H1 (cell line): ENCODE data around the gene SHROOM4. TPM values are rescaled to one million over a fixed set of nuclear protein-coding genes. Genes with fewer than 3 reads are reported as not detected.
A peak's percentile ranks its signal among the peaks of the same experiment; 100 is the strongest.

ENCODE experiments used
- CTCF ChIA-PET: fragments of 300-600 bp; sonication (Branson Sonifier 250); formaldehyde crosslinking; loops from one replicate; lab custom pipeline; 2021; ENCODE audit not compliant: partially characterized antibody; lab: Charles Lee
- POLR2A ChIA-PET: fragments of 300-600 bp; sonication (Branson Sonifier 250); formaldehyde crosslinking; loops from one replicate; lab custom pipeline; 2021; ENCODE audit warnings: inconsistent platforms; ENCODE audit not compliant: partially characterized antibody; lab: Charles Lee
- DNase-seq, 2 experiments: peaks; one replicate each; pipeline versions ENCODE4 v3.0.0 to v3.0.0-alpha.2; 2010 to 2022; ENCODE audit warnings: low spot score in 2 of 2, low read depth in 1 of 2, mixed read lengths in 1 of 2
- FAIRE-seq: peaks from 2 replicates; lab custom pipeline; 2011; peaks lifted over from hg19 to GRCh38; lab: Jason Lieb, UNC
- H2AFZ ChIP-seq: 2 replicates; pipeline ENCODE4 v1.8.1; 2012; ENCODE audit warnings: low read length, inconsistent platforms
- H2AK5ac ChIP-seq: 2 replicates; pipeline ENCODE4 v1.6.1; 2013; ENCODE audit warnings: low read depth, low read length
- H2BK120ac ChIP-seq: replicated peaks from 2 replicates; pipeline ENCODE3; 2013; ENCODE audit warnings: low read depth, low read length, inconsistent platforms
- H2BK12ac ChIP-seq: 2 replicates; pipeline ENCODE4 v1.6.1; 2013; ENCODE audit warnings: low read depth, low read length
- H2BK15ac ChIP-seq: 2 replicates; pipeline ENCODE4 v1.6.1; 2013; ENCODE audit warnings: low read length
- H2BK20ac ChIP-seq: 2 replicates; pipeline ENCODE4 v1.6.1; 2013; ENCODE audit warnings: low read length
- H2BK5ac ChIP-seq: 2 replicates; pipeline ENCODE4 v1.6.1; 2013; ENCODE audit warnings: low read depth, low read length
- H3K14ac ChIP-seq: 2 replicates; pipeline ENCODE4 v1.6.1; 2013; ENCODE audit warnings: inconsistent platforms; ENCODE audit not compliant: insufficient read length
- H3K18ac ChIP-seq: 2 replicates; pipeline ENCODE4 v1.6.1; 2013; ENCODE audit warnings: low read length; ENCODE audit errors: extremely low read depth
- H3K23ac ChIP-seq: 2 replicates; pipeline ENCODE4 v1.6.1; 2013; ENCODE audit warnings: inconsistent platforms; ENCODE audit not compliant: insufficient read length
- H3K23me2 ChIP-seq: 2 replicates; pipeline ENCODE4 v1.6.1; 2013; ENCODE audit warnings: low read depth, low read length
- H3K27ac ChIP-seq: 2 replicates; pipeline ENCODE4 v1.6.1; 2011; ENCODE audit warnings: low read depth, low read length, inconsistent platforms
- H3K27me3 ChIP-seq, 4 experiments: replicated peaks in 1 of 4; 1 replicate in 1 of 4; 2 replicates in 3 of 4; pipeline versions ENCODE4 v1.6.1 to v1.8.1; 2011 to 2013; ENCODE audit warnings: low read length in 3 of 4, mild to moderate bottlenecking in 3 of 4, inconsistent platforms in 2 of 4, mixed read lengths in 2 of 4, moderate library complexity in 1 of 4; ENCODE audit not compliant: control insufficient read depth in 3 of 4, insufficient read depth in 3 of 4; ENCODE audit errors: extremely low read depth in 1 of 4
- H3K36me3 ChIP-seq, 4 experiments: 2 replicates each; pipeline versions ENCODE4 v1.6.1 to v1.8.1; 2011 to 2013; ENCODE audit warnings: mild to moderate bottlenecking in 4 of 4, low read length in 3 of 4, moderate library complexity in 2 of 4, control low read depth in 1 of 4, inconsistent platforms in 1 of 4; ENCODE audit not compliant: insufficient read depth in 4 of 4, control insufficient read depth in 2 of 4
- H3K4ac ChIP-seq: replicated peaks from 2 replicates; pipeline ENCODE3; 2013; ENCODE audit warnings: low read length, low read depth, mixed read lengths, inconsistent platforms; ENCODE audit not compliant: insufficient read length
- H3K4me1 ChIP-seq, 4 experiments: replicated peaks in 1 of 4; 1 replicate in 1 of 4; 2 replicates in 3 of 4; pipeline versions ENCODE4 v1.6.1 to v1.8.1; 2011 to 2013; ENCODE audit warnings: low read length in 3 of 4, inconsistent platforms in 2 of 4, mixed read lengths in 1 of 4; ENCODE audit not compliant: insufficient read depth in 4 of 4, control insufficient read depth in 3 of 4
- H3K4me2 ChIP-seq, 2 experiments: 2 replicates each; pipeline versions ENCODE4 v1.6.1 to v1.8.1; 2011 to 2013; ENCODE audit warnings: low read depth in 2 of 2, low read length in 2 of 2, control low read depth in 1 of 2, inconsistent platforms in 1 of 2, mild to moderate bottlenecking in 1 of 2; ENCODE audit not compliant: insufficient read depth in 1 of 2
- H3K4me3 ChIP-seq, 4 experiments: fragments of 200-600, 300-600 bp in 1 of 4; sonication (generic), shearing (Covaris generic), sonication (Bioruptor Twin) in 1 of 4; 2 replicates each; pipeline versions ENCODE4 v1.5.1 to v1.8.1; 2011 to 2016; ENCODE audit warnings: low read length in 4 of 4, low read depth in 3 of 4, control low read depth in 2 of 4, inconsistent platforms in 2 of 4, mild to moderate bottlenecking in 2 of 4, mixed read lengths in 1 of 4, moderate library complexity in 1 of 4; ENCODE audit not compliant: insufficient read depth in 2 of 4; ENCODE audit errors: extremely low read depth in 1 of 4
- H3K56ac ChIP-seq: replicated peaks from 2 replicates; pipeline ENCODE3; 2013; ENCODE audit warnings: low read depth, mild to moderate bottlenecking, mixed read lengths, low read length, inconsistent platforms; ENCODE audit not compliant: insufficient read length
- H3K79me1 ChIP-seq: 2 replicates; pipeline ENCODE4 v1.6.1; 2013; ENCODE audit warnings: low read depth, low read length, control low read depth
- H3K79me2 ChIP-seq, 2 experiments: 2 replicates each; pipeline versions ENCODE4 v1.6.1 to v1.8.1; 2012 to 2013; ENCODE audit warnings: low read length in 2 of 2, mild to moderate bottlenecking in 2 of 2, inconsistent platforms in 1 of 2; ENCODE audit not compliant: insufficient read depth in 2 of 2, control insufficient read depth in 1 of 2
- H3K9ac ChIP-seq, 4 experiments: replicated peaks in 1 of 4; 1 replicate in 1 of 4; 2 replicates in 3 of 4; pipeline versions ENCODE4 v1.6.1 to v1.8.1; 2011 to 2013; ENCODE audit warnings: low read depth in 3 of 4, low read length in 3 of 4, control low read depth in 2 of 4, mild to moderate bottlenecking in 2 of 4, moderate library complexity in 2 of 4, inconsistent platforms in 1 of 4; ENCODE audit errors: extremely low read depth in 1 of 4
- H3K9me3 ChIP-seq, 2 experiments: 2 replicates each; pipeline versions ENCODE4 v1.6.1 to v1.8.1; 2012 to 2013; ENCODE audit warnings: mild to moderate bottlenecking in 2 of 2, moderate library complexity in 2 of 2, control low read depth in 1 of 2, inconsistent platforms in 1 of 2, low read depth in 1 of 2, low read length in 1 of 2, mixed read lengths in 1 of 2; ENCODE audit not compliant: insufficient read depth in 2 of 2
- H4K20me1 ChIP-seq, 2 experiments: replicated peaks in 1 of 2; 2 replicates each; pipeline versions ENCODE3 to v1.8.1; 2011 to 2013; ENCODE audit warnings: inconsistent platforms in 2 of 2, low read length in 2 of 2, mild to moderate bottlenecking in 1 of 2; ENCODE audit not compliant: insufficient read depth in 2 of 2, control insufficient read depth in 1 of 2
- H4K5ac ChIP-seq: 2 replicates; pipeline ENCODE4 v1.6.1; 2013; ENCODE audit warnings: low read length, low read depth, mixed read lengths, inconsistent platforms; ENCODE audit not compliant: insufficient read length
- H4K8ac ChIP-seq: 2 replicates; pipeline ENCODE4 v1.8.0; 2013; ENCODE audit warnings: mild to moderate bottlenecking, moderate library complexity, low read length, inconsistent platforms; ENCODE audit not compliant: insufficient read depth; ENCODE audit errors: extremely low read depth
- H4K91ac ChIP-seq: replicated peaks from 2 replicates; pipeline ENCODE3; 2013; ENCODE audit warnings: low read length, mixed read lengths, inconsistent platforms; ENCODE audit not compliant: insufficient read length
- ASH2L ChIP-seq: fragments of 200-600, 300-600 bp; sonication (generic); IDR thresholded peaks from one replicate; pipeline ENCODE4 v1.7.1; 2017; ENCODE audit warnings: low read length
- BACH1 ChIP-seq: IDR thresholded peaks from 2 replicates; pipeline ENCODE4 v1.6.1; 2012; ENCODE audit warnings: low read length, improper control_type of control experiment
- CREB1 ChIP-seq: IDR thresholded peaks from 2 replicates; pipeline ENCODE4 v1.6.1; 2012; ENCODE audit warnings: inconsistent platforms
- CTBP2 ChIP-seq: IDR thresholded peaks from 2 replicates; pipeline ENCODE4 v1.7.0; 2011; ENCODE audit warnings: borderline replicate concordance, mild to moderate bottlenecking, moderate library complexity, mixed read lengths, low read length; ENCODE audit not compliant: insufficient read depth, insufficient read length
- E2F6 ChIP-seq: IDR thresholded peaks from 2 replicates; pipeline ENCODE4 v1.6.1; 2012; ENCODE audit warnings: inconsistent platforms
- GTF2F1 ChIP-seq: IDR thresholded peaks from 2 replicates; pipeline ENCODE4 v1.6.1; 2012; ENCODE audit warnings: low read depth, low read length, improper control_type of control experiment, borderline replicate concordance
- KDM1A ChIP-seq: fragments of 200-600, 300-600 bp; sonication (generic); IDR thresholded peaks from 2 replicates; pipeline ENCODE4 v1.7.1; 2016; ENCODE audit warnings: mild to moderate bottlenecking, low read length, borderline replicate concordance
- MAFK ChIP-seq: IDR thresholded peaks from 2 replicates; pipeline ENCODE4 v1.6.1; 2012; ENCODE audit warnings: low read depth, mild to moderate bottlenecking, improper control_type of control experiment, low read length
- RAD21 ChIP-seq, 2 experiments: IDR thresholded peaks in 1 of 2; conservative IDR thresholded peaks in 1 of 2; 2 replicates each; pipeline ENCODE4 v1.6.1; 2011; ENCODE audit warnings: low read depth in 2 of 2, low read length in 2 of 2, improper control_type of control experiment in 1 of 2, inconsistent platforms in 1 of 2, mild to moderate bottlenecking in 1 of 2, moderate library complexity in 1 of 2
- SIX5 ChIP-seq: IDR thresholded peaks from 2 replicates; pipeline ENCODE4 v1.6.1; 2011; ENCODE audit warnings: mild to moderate bottlenecking, low read depth, low read length
- SP1 ChIP-seq: IDR thresholded peaks from 2 replicates; pipeline ENCODE4 v1.6.1; 2011; ENCODE audit warnings: low read depth, low read length
- SP4 ChIP-seq: IDR thresholded peaks from 2 replicates; pipeline ENCODE4 v1.6.1; 2012; ENCODE audit warnings: low read length, inconsistent platforms
- SUZ12 ChIP-seq: fragments of 200-600 bp; sonication (generic); IDR thresholded peaks from 2 replicates; pipeline ENCODE4 v1.6.1; 2012; ENCODE audit warnings: mild to moderate bottlenecking, inconsistent platforms, low read length, moderate library complexity, mixed read lengths
- TAF7 ChIP-seq: optimal IDR thresholded peaks from 2 replicates; pipeline ENCODE3; 2011; ENCODE audit warnings: low read depth, mild to moderate bottlenecking, inconsistent platforms, low read length, moderate library complexity, borderline replicate concordance
- ZNF274 ChIP-seq: IDR thresholded peaks from 2 replicates; pipeline ENCODE4 v1.7.0; 2012; ENCODE audit warnings: low read length, borderline replicate concordance; ENCODE audit errors: extremely low read depth
- WGBS, 2 experiments: shearing (Covaris generic) in 1 of 2; methylation state at CpG; one replicate each; pipeline versions ENCODE4 v1.1.6 to v1.1.7; 2013 to 2015; ENCODE audit warnings: low lambda C conversion rate in 2 of 2, mixed read lengths in 2 of 2, inconsistent platforms in 1 of 2, low coverage in 1 of 2, missing lambda C conversion rate in 1 of 2; ENCODE audit not compliant: insufficient replicate concordance in 2 of 2, insufficient coverage in 1 of 2, insufficient read length in 1 of 2; ENCODE audit errors: extremely low coverage in 1 of 2, missing lambda C conversion rate in 1 of 2; 5-methylcytosine and 5-hydroxymethylcytosine counted together
- polyA plus RNA-seq, 7 experiments: library from polyadenylated mRNA; depleted of rRNA in 3 of 7; stranded (reverse) in 5 of 7; unstranded in 2 of 7; fragments of >200 nt in 5 of 7; fragments of 200-250 nt in 2 of 7; gene quantifications; 1 replicate in 5 of 7; 2 replicates in 1 of 7; 4 replicates in 1 of 7; pipeline versions ENCODE4 v1.2.1 to v1.2.3, GENCODE V29; 2011 to 2013; ENCODE audit warnings: missing spikeins in 2 of 7, mixed read lengths in 2 of 7
- total RNA-seq: library from RNA; stranded (reverse); fragmentation: NEBNext Ultra II Directional; extraction: Animal tissue kit (Norgen Biotek cat#: 25700); gene quantifications from 2 replicates; pipeline ENCODE4 v1.2.1, GENCODE V29; 2021

The SHROOM4 gene
- total and polyA plus RNA-seq, 2 of the 8 experiments (the other 6 are each of a cell fraction or from before 2014, with no cell fraction given) = 1.6 to 5.6 TPM

- H4K8ac ChIP-seq = no peak overlapping the region
- H3K4me3 ChIP-seq = no peak overlapping the region
- no peaks in the 10 kb centered on the region for H3K23me2 ChIP-seq
- H4K5ac ChIP-seq = no peak overlapping the region
- H3K79me1 ChIP-seq = no peaks in the 10 kb centered on the region
- no peak overlapping the region for H3K23ac ChIP-seq
- no peak overlapping the region for H3K27ac ChIP-seq
- H2BK15ac ChIP-seq = no peak overlapping the region
- no peaks in the 10 kb centered on the region for H3K27me3 ChIP-seq
- no peak overlapping the region for H2BK20ac ChIP-seq
- H4K91ac ChIP-seq = no peak overlapping the region
- H2BK120ac ChIP-seq = no peak overlapping the region
- no peaks in the 10 kb centered on the region for H3K36me3 ChIP-seq
- no peak overlapping the region for H3K56ac ChIP-seq
- no peak overlapping the region for H2AK5ac ChIP-seq
- H3K4ac ChIP-seq = no peak overlapping the region
- FAIRE-seq (peak; percentile 13), DNase-seq (no peak)
- no peaks in the 10 kb centered on the region for H3K9me3 ChIP-seq
- H2BK5ac ChIP-seq = no peak overlapping the region
- no peaks in the 10 kb centered on the region for H3K79me2 ChIP-seq
- no peaks in the 10 kb centered on the region for H3K4me1 ChIP-seq
- WGBS, 2 experiments = 60% methylated on average over 1 of the region's 1 CpG; no CpG with 5 or more reads in 1 of the 2 experiments
- ChIA-PET CTCF (interaction anchor here (0.9 kb wide), 1 partner anchor 98 kb away, joined by 3 read pairs; no protein-coding TSS in a partner anchor), POLR2A (no interaction called here)
- no peak overlapping the region for H3K4me2 ChIP-seq
- no peak overlapping the region for H3K18ac ChIP-seq
- no peak overlapping the region for H2AFZ ChIP-seq
- no peak overlapping the region for H2BK12ac ChIP-seq
- H3K9ac ChIP-seq = no peak overlapping the region
- H4K20me1 ChIP-seq = no peaks in the 10 kb centered on the region
- no peak overlapping the region for H3K14ac ChIP-seq
- no peak for TF ChIP-seq MAFK
- no peak for TF ChIP-seq ZNF274
- TF ChIP-seq TAF7 = no peak
- TF ChIP-seq SUZ12 = no peak
- TF ChIP-seq RAD21 (IDR thresholded peaks at IDR 0.05 in 1 of 2, conservative IDR thresholded peaks at IDR 0.05 in 1 of 2; ENCODE audit: low read depth in 2 of 2, low read length in 2 of 2) = no peak
- no peak for TF ChIP-seq BACH1
- no peak for TF ChIP-seq CTBP2
- TF ChIP-seq ASH2L = no peak
- no peak for TF ChIP-seq GTF2F1
- TF ChIP-seq SP1 = no peak
- no peak for TF ChIP-seq KDM1A
- no peak for TF ChIP-seq SP4
- no peak for TF ChIP-seq SIX5
- TF ChIP-seq CREB1 = no peak
- no peak for TF ChIP-seq E2F6
Measured at GRCh38 chrX:50768801-50769200, 45.2 kb downstream of the SHROOM4 start.
